Fibroblast of the conjunctiva (primary cell): Measurements from ENCODE around the gene CFAP65.

Source experiments
- DNase-seq: peaks from one replicate; pipeline ENCODE4 v3.0.0-alpha.2; 2010; ENCODE audit warnings: low read depth

The CFAP65 gene

GRCh38 chr2:218963601-218964000 lies 77.7 kb downstream of the CFAP65 start:
- DNase-seq, result no peak

GRCh38 chr2:218962859-218963492 lies 78.3 kb downstream of the CFAP65 start:
- peak; percentile 18 for DNase-seq

- no peak for DNase-seq
Measured at GRCh38 chr2:218961651-218962570, 79.4 kb downstream of the CFAP65 start.

- no peak for DNase-seq
Measured at GRCh38 chr2:218961229-218961628, 80.1 kb downstream of the CFAP65 start.

GRCh38 chr2:218960309-218961165 lies 80.8 kb downstream of the CFAP65 start:
- DNase-seq, result no peak

GRCh38 chr2:218959761-218960308 lies 81.5 kb downstream of the CFAP65 start:
- DNase-seq, result no peak

- peak; percentile 56 for DNase-seq
Measured at GRCh38 chr2:218959141-218959731, 82.1 kb downstream of the CFAP65 start, which contains the start of gene CDK5R2. TSS of gene CDK5R2 (plus strand) at chr2:218959666. CDS start at chr2:218959821, 155 bp downstream.

- DNase-seq, result no peak
Measured at GRCh38 chr2:218958276-218958675, 83.0 kb downstream of the CFAP65 start.

GRCh38 chr2:218957671-218958070 lies 83.6 kb downstream of the CFAP65 start:
- DNase-seq, result no peak

GRCh38 chr2:218956039-218956438 lies 85.3 kb downstream of the CFAP65 start:
- no peak for DNase-seq

GRCh38 chr2:218954541-218955300 lies 86.6 kb downstream of the CFAP65 start:
- no peak for DNase-seq

GRCh38 chr2:218953366-218953954 lies 87.9 kb downstream of the CFAP65 start:
- no peak for DNase-seq
